Loucy (cell line): ENCODE measurements around the gene PLEKHA6.

Experiments
- H2AFZ ChIP-seq: fragments of 200-600 bp; sonication (generic); 2 replicates; pipeline ENCODE4 v1.6.0; 2016; ENCODE audit warnings: antibody characterized with exemption, mild to moderate bottlenecking, low read length, moderate library complexity
- H3F3A ChIP-seq: fragments of 200-600 bp; 2 replicates; pipeline ENCODE4 v1.6.0; 2016; ENCODE audit warnings: antibody characterized with exemption, low read depth, mild to moderate bottlenecking
- H3K27me3 ChIP-seq: fragments of 200-600 bp; sonication (generic); 2 replicates; pipeline ENCODE4 v1.6.1; 2014; ENCODE audit warnings: low read length, mild to moderate bottlenecking; ENCODE audit not compliant: insufficient read depth, poor library complexity, severe bottlenecking
- H3K36me3 ChIP-seq: fragments of 200-600 bp; sonication (generic); 2 replicates; pipeline ENCODE4 v1.6.1; 2016; ENCODE audit warnings: low read length; ENCODE audit not compliant: insufficient read depth
- H3K4me1 ChIP-seq: fragments of 200-600 bp; sonication (generic); 2 replicates; pipeline ENCODE4 v1.5.1; 2014; ENCODE audit warnings: low read length, mild to moderate bottlenecking; ENCODE audit not compliant: insufficient read depth, poor library complexity, severe bottlenecking
- H3K4me2 ChIP-seq: fragments of 200-600 bp; sonication (generic); 2 replicates; pipeline ENCODE4 v1.6.0; 2014; ENCODE audit warnings: antibody characterized with exemption, low read length, low read depth, mild to moderate bottlenecking; ENCODE audit not compliant: poor library complexity, severe bottlenecking
- H3K4me3 ChIP-seq: fragments of 200-600 bp; sonication (generic); 2 replicates; pipeline ENCODE4 v1.5.1; 2014; ENCODE audit warnings: low read length, mild to moderate bottlenecking, mixed read lengths; ENCODE audit not compliant: poor library complexity, severe bottlenecking
- H3K79me2 ChIP-seq: fragments of 200-600 bp; sonication (generic); 2 replicates; pipeline ENCODE4 v1.6.1; 2014; ENCODE audit warnings: low read length; ENCODE audit not compliant: insufficient read depth
- H3K9ac ChIP-seq: fragments of 200-600 bp; sonication (generic); 2 replicates; pipeline ENCODE4 v1.6.0; 2014; ENCODE audit warnings: mild to moderate bottlenecking, low read depth, low read length, moderate library complexity; ENCODE audit not compliant: poor library complexity, severe bottlenecking
- H3K9me2 ChIP-seq: fragments of 200-600 bp; sonication (generic); replicated peaks from 2 replicates; pipeline ENCODE4 v1.6.1; 2016; ENCODE audit warnings: low read depth, low read length, mixed read lengths
- H3K9me3 ChIP-seq: fragments of 200-600 bp; sonication (generic); 2 replicates; pipeline ENCODE4 v1.6.1; 2014; ENCODE audit warnings: mild to moderate bottlenecking, antibody characterized with exemption, low read length, low read depth; ENCODE audit not compliant: insufficient read depth
- H4K20me1 ChIP-seq: fragments of 200-600 bp; sonication (generic); 2 replicates; pipeline ENCODE4 v1.6.0; 2014; ENCODE audit warnings: antibody characterized with exemption, low read length, mild to moderate bottlenecking; ENCODE audit not compliant: insufficient read depth, poor library complexity, severe bottlenecking
- CTCF ChIP-seq: fragments of 200-600 bp; sonication (generic); conservative IDR thresholded peaks from 2 replicates; pipeline ENCODE4 v1.5.1; 2014; ENCODE audit warnings: mild to moderate bottlenecking, antibody characterized with exemption, low read length
- EZH2phosphoT487 ChIP-seq: fragments of 200-600 bp; IDR thresholded peaks from 2 replicates; pipeline ENCODE4 v1.6.1; 2018; ENCODE audit warnings: antibody characterized with exemption, mild to moderate bottlenecking, moderate library complexity, borderline replicate concordance

The PLEKHA6 gene

GRCh38 chr1:204186597-204186996 is 173.1 kb downstream of the PLEKHA6 start:
- Histone ChIP-seq H3K9ac (no peak overlapping the region), H3F3A (no peaks in the 10 kb centered on the region), H3K27me3 (no peaks in the 10 kb centered on the region), H3K9me2 (no peaks in the 10 kb centered on the region), H3K4me3 (no peak overlapping the region), H2AFZ (no peak overlapping the region), H3K4me1 (peaks cover 9% of the 10 kb centered on the region), H3K79me2 (no peaks in the 10 kb centered on the region), H3K9me3 (no peaks in the 10 kb centered on the region), H3K4me2 (no peak overlapping the region), H3K36me3 (no peaks in the 10 kb centered on the region), H4K20me1 (no peaks in the 10 kb centered on the region)
- TF ChIP-seq EZH2phosphoT487 = no peak

- TF ChIP-seq EZH2phosphoT487 = no peak
- no peak for TF ChIP-seq CTCF
- H3K4me2 ChIP-seq = no peak overlapping the region
- no peaks in the 10 kb centered on the region for H3K36me3 ChIP-seq
- H4K20me1 ChIP-seq = no peaks in the 10 kb centered on the region
- no peaks in the 10 kb centered on the region for H3K9me2 ChIP-seq
- H3K9ac ChIP-seq = no peak overlapping the region
- no peaks in the 10 kb centered on the region for H3K79me2 ChIP-seq
- no peak overlapping the region for H3K4me3 ChIP-seq
- H3K9me3 ChIP-seq = no peaks in the 10 kb centered on the region
- no peaks in the 10 kb centered on the region for H3K27me3 ChIP-seq
- H2AFZ ChIP-seq = no peak overlapping the region
- no peaks in the 10 kb centered on the region for H3F3A ChIP-seq
- peaks cover 7% of the 10 kb centered on the region for H3K4me1 ChIP-seq
These were observed 178.6 kb downstream of the PLEKHA6 start for GRCh38 chr1:204181116-204181515.

GRCh38 chr1:204180133-204180532 is 179.6 kb downstream of the PLEKHA6 start:
- no peaks in the 10 kb centered on the region for H3K27me3 ChIP-seq
- no peaks in the 10 kb centered on the region for H3K79me2 ChIP-seq
- no peak overlapping the region for H3K4me2 ChIP-seq
- no peaks in the 10 kb centered on the region for H3F3A ChIP-seq
- H3K9me3 ChIP-seq = no peaks in the 10 kb centered on the region
- no peak overlapping the region for H3K9ac ChIP-seq
- no peak for TF ChIP-seq CTCF
- TF ChIP-seq EZH2phosphoT487 = no peak
- no peaks in the 10 kb centered on the region for H3K36me3 ChIP-seq
- H3K4me1 ChIP-seq = peaks cover 7% of the 10 kb centered on the region
- H3K9me2 ChIP-seq = no peaks in the 10 kb centered on the region
- H2AFZ ChIP-seq = no peak overlapping the region
- H4K20me1 ChIP-seq = no peaks in the 10 kb centered on the region
- H3K4me3 ChIP-seq = no peak overlapping the region

GRCh38 chr1:204178487-204179281 is 181.0 kb downstream of the PLEKHA6 start:
- H2AFZ ChIP-seq = no peak overlapping the region
- H3F3A ChIP-seq = no peaks in the 10 kb centered on the region
- no peaks in the 10 kb centered on the region for H3K27me3 ChIP-seq
- H3K36me3 ChIP-seq = no peaks in the 10 kb centered on the region
- H3K4me3 ChIP-seq = no peak overlapping the region
- H3K4me1 ChIP-seq = peaks cover 7% of the 10 kb centered on the region
- H3K9me2 ChIP-seq = no peaks in the 10 kb centered on the region
- no peaks in the 10 kb centered on the region for H3K9me3 ChIP-seq
- H3K9ac ChIP-seq = no peak overlapping the region
- H3K79me2 ChIP-seq = no peaks in the 10 kb centered on the region
- no peak overlapping the region for H3K4me2 ChIP-seq
- no peaks in the 10 kb centered on the region for H4K20me1 ChIP-seq
- TF ChIP-seq CTCF (no peak), EZH2phosphoT487 (no peak)
